HG02798 (cell line): Measurements from ENCODE around the gene TTC16.

Experiments used
- ATAC-seq: cut with Tn5 transposase; IDR thresholded peaks from one replicate; pipeline ENCODE4 v1.9.1; 2021; ENCODE audit warnings: mild to moderate bottlenecking; ENCODE audit not compliant: unreplicated experiment, poor library complexity

The TTC16 gene

GRCh38 chr9:127694890-127695720, 20.8 kb upstream of the TTC16 start:
- ATAC-seq = no peak

GRCh38 chr9:127697575-127697974, 18.3 kb upstream of the TTC16 start:
- ATAC-seq = no peak

DNA sequence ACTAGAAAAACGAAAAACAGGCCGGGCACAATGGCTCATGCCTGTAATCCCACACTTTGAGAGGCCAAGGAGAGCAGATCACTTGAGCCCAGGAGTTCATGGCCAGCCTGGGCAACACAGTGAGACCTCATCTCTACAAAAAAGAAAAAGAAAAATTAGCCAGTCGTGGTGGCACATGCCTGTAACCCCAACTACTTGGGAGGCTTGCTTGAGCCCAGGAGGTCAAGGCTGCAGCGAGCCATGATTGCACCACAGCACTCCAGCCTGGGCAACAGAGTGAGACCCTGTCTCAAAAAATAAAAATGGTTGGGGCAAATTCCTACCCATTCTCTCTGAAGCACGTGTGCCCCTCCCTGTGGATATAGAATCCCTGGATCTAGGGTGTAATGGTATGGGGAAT, 17.5 kb upstream of the TTC16 start:
- ATAC-seq = no peak

GRCh38 chr9:127698985-127699670, 16.8 kb upstream of the TTC16 start:
- ATAC-seq = peak; percentile 73

DNA sequence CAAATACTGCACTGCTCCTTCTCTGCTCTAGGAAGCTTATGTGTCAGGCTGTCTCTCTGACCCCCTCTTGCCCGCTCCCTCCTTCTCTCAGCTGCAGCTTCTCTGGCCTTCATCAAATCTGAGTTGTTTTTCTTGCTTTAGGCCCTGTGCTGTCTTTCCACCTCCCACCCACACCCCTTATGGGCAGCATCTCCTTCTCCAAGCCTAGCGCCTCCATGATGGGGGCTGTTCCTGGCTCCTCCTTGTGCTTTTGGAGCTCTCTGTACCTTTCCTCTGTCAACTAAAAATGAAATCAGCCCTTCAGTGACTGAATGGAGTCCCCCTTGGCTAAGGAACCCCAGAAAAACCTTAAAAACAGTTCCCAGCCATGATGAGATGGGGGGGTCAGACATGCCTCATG, 15.7 kb upstream of the TTC16 start:
- ATAC-seq = no peak

GRCh38 chr9:127700594-127701255, 15.2 kb upstream of the TTC16 start:
- ATAC-seq = no peak

DNA sequence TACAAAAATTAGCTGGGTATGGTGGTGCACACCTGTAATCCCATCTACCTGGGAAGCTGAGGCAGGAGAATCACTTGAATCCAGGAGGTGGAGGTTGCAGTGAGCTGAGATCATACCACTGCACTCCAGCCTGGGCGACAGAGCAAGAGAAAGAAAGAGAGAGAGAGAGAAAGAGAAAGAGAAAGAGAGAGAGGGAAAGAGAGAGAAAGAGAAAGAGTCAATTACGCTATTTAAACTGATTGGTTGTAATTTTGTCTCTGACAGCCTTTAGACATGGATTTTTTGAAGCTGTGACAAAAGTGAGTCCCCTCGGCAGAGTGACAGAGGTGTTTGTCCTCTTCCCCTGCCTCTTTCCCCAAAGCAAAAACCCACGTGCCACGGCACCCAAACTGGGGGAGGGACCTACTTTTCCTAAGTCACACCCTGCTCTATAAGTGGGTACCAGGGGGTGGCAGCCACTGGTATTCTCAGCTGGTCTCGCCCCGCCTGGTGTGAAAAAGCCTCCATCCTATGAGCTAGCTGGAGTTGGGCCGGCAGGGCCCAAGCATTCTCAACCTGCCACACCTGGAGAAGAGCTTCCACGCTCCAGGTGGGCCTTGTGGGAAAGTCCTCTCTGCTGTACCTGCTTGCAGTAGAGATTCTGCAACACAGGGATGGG, 12.5 kb upstream of the TTC16 start:
- no peak for ATAC-seq

- no peak for ATAC-seq
These were observed 10.1 kb upstream of the TTC16 start for GRCh38 chr9:127705577-127706379.

GRCh38 chr9:127706836-127707241, 9.0 kb upstream of the TTC16 start, which contains the start of gene CFAP157:
Gene CFAP157, plus strand, starts transcription at chr9:127706988. Its CDS starts 44 bp downstream, at chr9:127707032.
- no peak for ATAC-seq

DNA sequence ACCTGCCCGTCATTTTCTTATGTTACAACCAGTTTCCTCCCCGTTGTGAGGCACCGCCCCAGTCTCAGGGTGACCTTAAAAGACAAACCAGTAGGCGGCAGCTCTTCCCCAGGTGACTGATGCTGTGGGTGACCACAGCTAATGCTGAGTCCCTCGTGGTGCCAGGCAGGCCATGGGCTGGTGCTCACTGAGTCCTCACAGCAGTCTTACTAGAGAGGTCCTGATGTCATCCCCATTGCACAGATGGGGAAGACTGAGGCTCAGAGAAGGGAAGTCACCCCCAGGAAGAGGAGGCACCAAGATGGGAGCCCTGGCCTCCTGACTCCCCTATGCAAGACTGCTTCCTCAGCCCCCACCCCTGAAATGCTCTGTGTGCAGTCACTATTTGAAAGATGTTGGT, 8.1 kb upstream of the TTC16 start:
- ATAC-seq = no peak

GRCh38 chr9:127708952-127709587, 6.8 kb upstream of the TTC16 start:
- no peak for ATAC-seq

- ATAC-seq = no peak
These were observed 5.6 kb upstream of the TTC16 start for GRCh38 chr9:127710204-127710783.

DNA sequence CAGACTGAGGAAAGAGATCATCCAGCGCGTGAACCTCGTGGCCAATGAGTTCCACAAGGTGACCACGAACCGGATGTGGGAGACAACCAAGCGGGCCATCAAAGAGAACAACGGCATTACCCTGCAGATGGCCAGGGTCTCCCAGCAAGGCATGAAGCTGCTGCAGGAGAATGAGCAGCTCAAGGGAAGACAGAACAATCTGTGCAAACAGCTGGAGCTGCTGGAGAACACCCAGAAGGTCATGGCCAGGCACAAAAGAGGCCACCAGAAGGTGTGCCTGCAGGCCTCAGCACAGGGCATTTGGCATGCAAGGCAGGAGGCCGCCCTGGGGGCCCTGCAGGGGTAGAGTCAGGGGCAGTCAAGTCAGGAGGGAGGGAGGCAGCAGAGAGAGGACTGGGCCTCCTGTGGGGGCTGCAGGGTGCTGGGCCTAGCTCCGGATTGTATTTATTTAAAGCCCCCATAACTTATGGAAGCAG, 4.6 kb upstream of the TTC16 start:
- ATAC-seq = no peak

DNA sequence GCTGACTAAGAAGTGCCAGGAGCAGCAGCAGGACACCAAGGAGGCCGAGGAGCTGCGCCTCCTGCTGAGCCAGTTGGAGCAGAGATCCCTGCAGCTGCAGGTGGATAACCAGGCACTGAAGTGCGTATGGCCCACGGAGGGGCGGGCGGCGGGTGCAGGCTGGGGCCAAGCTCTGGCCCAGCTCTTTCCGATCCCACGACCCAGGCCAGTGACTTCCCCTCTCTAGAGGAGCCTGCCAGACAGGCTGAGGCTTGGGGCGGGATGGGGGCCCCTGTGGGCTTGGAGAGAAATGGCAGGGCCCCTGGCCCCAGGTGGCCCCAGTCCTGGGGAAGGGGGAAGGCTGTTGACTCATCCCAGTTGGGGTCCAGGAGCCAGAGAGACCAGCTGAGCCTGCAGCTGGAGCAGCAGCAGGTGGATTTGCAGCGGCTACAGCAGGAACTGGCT, 4.0 kb upstream of the TTC16 start:
- ATAC-seq = no peak

GRCh38 chr9:127712371-127712770, 3.5 kb upstream of the TTC16 start:
- no peak for ATAC-seq

- no peak for ATAC-seq
These were observed 3.0 kb upstream of the TTC16 start for GRCh38 chr9:127712867-127713266.

DNA sequence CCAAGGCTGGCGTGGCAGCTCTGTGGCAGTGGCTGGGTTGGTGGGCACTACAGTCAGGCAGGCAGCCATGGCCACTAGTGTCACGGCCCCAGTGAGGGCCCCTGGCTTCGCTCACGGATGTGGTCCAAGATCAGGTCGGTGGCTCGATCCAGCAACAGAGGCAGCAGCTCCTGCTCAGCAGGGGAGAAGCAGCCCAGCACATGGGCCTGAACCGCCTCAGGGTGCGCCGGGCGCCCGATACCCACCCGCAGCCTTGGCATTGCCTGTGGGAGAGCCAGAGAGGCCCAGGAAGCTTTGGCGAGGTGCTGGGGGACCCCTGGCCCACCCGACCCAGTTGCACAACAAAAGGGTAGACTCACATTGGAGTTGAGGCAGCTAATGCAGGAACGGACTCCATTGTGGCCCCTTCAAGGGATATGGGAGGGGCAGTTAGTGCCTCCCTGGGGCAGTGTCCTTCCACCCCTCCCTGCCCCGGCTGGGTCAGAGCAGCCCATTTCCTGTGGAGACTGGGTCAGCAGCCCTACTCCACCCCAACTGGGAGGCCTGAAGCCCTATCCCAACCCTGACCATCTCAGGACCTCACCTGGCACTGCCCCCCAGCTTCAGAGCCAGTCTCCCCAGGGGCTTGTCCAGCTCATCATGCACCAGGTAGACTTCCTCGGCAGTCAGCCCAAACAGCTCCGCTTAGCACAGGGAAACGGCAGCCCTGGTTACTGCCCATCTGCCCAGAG, 1.7 kb upstream of the TTC16 start:
- ATAC-seq = no peak

GRCh38 chr9:127714951-127715469, 869 bp upstream of the TTC16 start:
- no peak for ATAC-seq
